Cardiac muscle cell (in vitro differentiated cells and primary cell): Measurements from ENCODE around the gene CAPNS2. TPM values are rescaled to one million over a fixed set of nuclear protein-coding genes. Genes with fewer than 3 reads are reported as not detected.

Experiments used
- DNase-seq, 2 donors: peaks; one replicate each; pipeline versions ENCODE4 v3.0.0 to v3.0.0-alpha.2; 2010 to 2017; ENCODE audit warnings: low read depth in 1 of 2, low spot score in 1 of 2
- H3K27ac ChIP-seq: fragments of 200-600 bp; sonication (generic); 2 replicates; pipeline ENCODE4 v1.5.1; 2016
- H3K27me3 ChIP-seq: fragments of 200-600 bp; sonication (generic); 2 replicates; pipeline ENCODE4 v1.6.0; 2016; ENCODE audit warnings: control low read depth
- H3K36me3 ChIP-seq: fragments of 200-600 bp; sonication (generic); 2 replicates; pipeline ENCODE4 v1.5.1; 2016; ENCODE audit warnings: control low read depth
- H3K4me1 ChIP-seq: fragments of 200-600 bp; sonication (generic); 2 replicates; pipeline ENCODE4 v1.8.1; 2017; ENCODE audit warnings: low read depth, mild to moderate bottlenecking, mixed run types
- H3K4me3 ChIP-seq: fragments of 200-600 bp; sonication (generic); 2 replicates; pipeline ENCODE4 v1.5.1; 2016; ENCODE audit warnings: mild to moderate bottlenecking
- H3K9me3 ChIP-seq: fragments of 200-600 bp; sonication (generic); 2 replicates; pipeline ENCODE4 v1.5.1; 2017; ENCODE audit warnings: low read depth, mild to moderate bottlenecking, control low read depth
- CTCF ChIP-seq: IDR thresholded peaks from 2 replicates; pipeline ENCODE4 v1.5.1; 2012; ENCODE audit warnings: low read depth, mild to moderate bottlenecking, low read length
- polyA plus RNA-seq: library from polyadenylated mRNA; unstranded; fragments of >200 nt; fragmentation: Nextera tagmentation; extraction: Ambion mirVana; gene quantifications from 2 replicates; pipeline ENCODE4 v1.2.1, GENCODE V29; 2016
- total RNA-seq: library from RNA; depleted of rRNA; stranded (reverse); fragments of >200 nt; gene quantifications from 2 replicates; pipeline ENCODE4 v1.2.3, GENCODE V29; 2016

The CAPNS2 gene
- total and polyA plus RNA-seq, 2 experiments from 2014 or later, result not detected

- Histone ChIP-seq H3K9me3 (no peaks in the 10 kb centered on the region), H3K27ac (no peak overlapping the region), H3K4me3 (no peak overlapping the region), H3K36me3 (no peaks in the 10 kb centered on the region), H3K4me1 (peaks cover 19% of the 10 kb centered on the region), H3K27me3 (no peaks in the 10 kb centered on the region)
- DNase-seq, result no peak
- no peak for TF ChIP-seq CTCF
Observed at GRCh38 chr16:55557186-55557585, 9.3 kb upstream of the CAPNS2 start.

GRCh38 chr16:55559233-55559632 is 7.3 kb upstream of the CAPNS2 start:
- no peak overlapping the region for H3K4me3 ChIP-seq
- TF ChIP-seq CTCF, result no peak

GRCh38 chr16:55559933-55560516 is 6.5 kb upstream of the CAPNS2 start:
- Histone ChIP-seq H3K4me1 (peaks cover 19% of the 10 kb centered on the region), H3K9me3 (no peaks in the 10 kb centered on the region), H3K4me3 (no peak overlapping the region), H3K36me3 (no peaks in the 10 kb centered on the region), H3K27ac (peak overlapping the region; percentile 42), H3K27me3 (no peaks in the 10 kb centered on the region)
- DNase-seq, result peak in 1 of 2 donors; percentile 41
- TF ChIP-seq CTCF, result no peak

More at GRCh38 chr16:55559233-55559632, 7.3 kb upstream of the CAPNS2 start:
- no peak overlapping the region for H3K27ac ChIP-seq
- H3K36me3 ChIP-seq, result no peaks in the 10 kb centered on the region
- H3K9me3 ChIP-seq, result no peaks in the 10 kb centered on the region
- H3K27me3 ChIP-seq, result no peaks in the 10 kb centered on the region
- H3K4me1 ChIP-seq, result peaks cover 19% of the 10 kb centered on the region
- DNase-seq, result peak in 1 of 2 donors; percentile 55

GRCh38 chr16:55561319-55561848 is 5.1 kb upstream of the CAPNS2 start:
- no peak for DNase-seq
- H3K27ac ChIP-seq, result no peak overlapping the region
- H3K9me3 ChIP-seq, result no peaks in the 10 kb centered on the region
- no peak overlapping the region for H3K4me3 ChIP-seq
- H3K4me1 ChIP-seq, result peaks cover 19% of the 10 kb centered on the region
- TF ChIP-seq CTCF, result no peak
- no peaks in the 10 kb centered on the region for H3K36me3 ChIP-seq
- no peaks in the 10 kb centered on the region for H3K27me3 ChIP-seq

- Histone ChIP-seq H3K4me1 (peaks cover 19% of the 10 kb centered on the region), H3K4me3 (no peak overlapping the region), H3K27me3 (no peaks in the 10 kb centered on the region), H3K9me3 (no peaks in the 10 kb centered on the region), H3K27ac (no peak overlapping the region), H3K36me3 (no peaks in the 10 kb centered on the region)
- peak in 1 of 2 donors; percentile 44 for DNase-seq
- no peak for TF ChIP-seq CTCF
Observed at GRCh38 chr16:55562936-55563335, 3.5 kb upstream of the CAPNS2 start.
